Kidney tubule cell (primary cell): ENCODE measurements around the gene SLC35G2.
"Not testable (repeated sequence)": the region's sequence is repeated elsewhere in the genome, so short reads cannot be mapped to it uniquely, and the experiment has no call there.

Experiments used
- DNase-seq: peaks from one replicate; pipeline ENCODE4 v3.0.0-alpha.2; 2018; ENCODE audit warnings: low spot score

The SLC35G2 gene

GRCh38 chr3:136835089-136835812 is 16.3 kb downstream of the SLC35G2 start:
- no peak for DNase-seq

- DNase-seq = no peak
Observed at GRCh38 chr3:136835813-136836510, 17.0 kb downstream of the SLC35G2 start.

- DNase-seq = no peak
Observed at GRCh38 chr3:136836511-136837156, 17.7 kb downstream of the SLC35G2 start.

DNA sequence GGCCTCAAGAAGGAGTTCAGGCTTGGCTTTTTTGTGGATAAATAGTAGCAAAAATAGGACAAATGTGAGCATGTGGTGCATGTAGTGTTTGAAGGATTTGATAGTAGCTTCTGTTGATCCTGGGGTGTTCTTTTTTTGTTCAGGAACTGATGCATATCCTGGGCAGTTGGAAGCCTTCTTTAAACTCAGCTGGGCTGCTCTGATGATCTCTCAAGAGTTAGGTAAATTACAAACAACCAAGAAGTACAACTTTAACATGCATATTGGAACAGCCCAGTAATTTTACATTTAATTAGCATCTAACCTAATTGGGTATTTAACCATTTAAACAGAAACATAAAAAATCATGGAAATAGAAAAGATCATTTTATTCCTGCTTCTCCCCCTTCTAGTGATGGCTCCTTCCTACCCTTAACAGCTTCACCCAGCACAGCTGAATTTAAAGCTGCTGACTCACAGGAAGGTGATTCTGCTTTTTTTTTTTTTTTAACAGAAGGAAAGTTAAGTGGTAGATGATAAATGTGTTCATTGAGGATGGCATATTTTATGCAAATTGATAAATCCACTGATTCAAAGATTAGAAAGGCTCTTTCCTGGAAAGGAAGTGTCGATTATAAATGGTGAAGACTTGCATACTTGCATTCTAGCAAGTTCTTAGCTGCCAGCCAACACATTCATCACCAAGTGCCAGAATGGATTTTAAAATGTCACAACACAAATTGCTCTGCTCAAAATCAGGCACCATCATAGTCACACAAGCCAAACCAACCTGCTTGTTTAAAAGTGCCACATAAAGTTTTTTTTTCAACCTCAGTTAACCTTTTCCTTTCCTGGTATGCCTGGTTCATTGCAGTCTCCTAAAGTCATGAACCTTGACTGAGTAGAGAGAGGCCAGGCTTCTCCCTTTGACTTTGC is 20.0 kb downstream of the SLC35G2 start:
- peak; percentile 65 for DNase-seq

- no peak for DNase-seq
Observed at GRCh38 chr3:136839556-136839931, 20.6 kb downstream of the SLC35G2 start.

GRCh38 chr3:136840252-136840651 is 21.3 kb downstream of the SLC35G2 start:
- DNase-seq = no peak

DNA sequence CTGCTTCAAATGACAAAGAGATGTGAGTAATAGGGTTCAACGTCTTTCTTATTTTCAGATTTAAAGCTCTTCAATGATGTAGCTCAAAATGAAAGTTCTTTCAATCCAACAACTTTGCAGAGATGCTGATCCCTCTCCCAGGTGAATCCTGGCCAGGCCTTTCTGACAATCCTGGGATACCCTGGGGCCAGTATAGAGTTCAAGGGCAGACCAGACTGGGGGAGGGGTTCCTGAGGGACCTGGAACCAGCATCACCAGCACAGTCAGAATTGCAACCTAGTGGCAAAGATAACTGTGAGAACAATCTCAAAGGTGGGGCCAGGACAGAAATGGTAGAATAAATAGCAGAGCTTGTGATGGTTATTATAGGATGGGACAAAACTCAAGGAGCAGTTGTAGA is 23.4 kb downstream of the SLC35G2 start:
- DNase-seq = no peak

- no peak for DNase-seq
Observed at GRCh38 chr3:136844724-136845123, 25.8 kb downstream of the SLC35G2 start.

DNA sequence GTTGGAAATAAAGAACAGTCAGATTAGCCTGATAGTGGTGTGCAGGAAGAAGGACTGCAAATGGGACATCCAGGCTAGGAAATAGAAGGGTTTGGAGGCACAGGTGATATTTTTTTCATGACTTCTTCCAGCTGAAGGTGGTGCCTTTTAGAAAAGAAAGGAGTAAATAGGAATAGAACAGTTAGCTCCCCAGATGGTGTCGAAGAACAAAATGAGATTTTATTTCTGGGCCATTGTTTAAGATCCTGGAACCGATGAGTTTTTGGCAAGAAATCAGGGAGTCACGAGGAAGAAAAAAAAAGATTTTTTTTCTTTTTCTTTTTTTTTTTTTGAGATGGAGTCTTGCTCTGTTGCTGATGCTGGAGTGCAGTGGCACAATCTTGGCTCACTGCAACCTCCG is 33.3 kb downstream of the SLC35G2 start:
- no peak for DNase-seq

- DNase-seq = no peak
Observed at GRCh38 chr3:136856665-136857064, 37.7 kb downstream of the SLC35G2 start.

DNA sequence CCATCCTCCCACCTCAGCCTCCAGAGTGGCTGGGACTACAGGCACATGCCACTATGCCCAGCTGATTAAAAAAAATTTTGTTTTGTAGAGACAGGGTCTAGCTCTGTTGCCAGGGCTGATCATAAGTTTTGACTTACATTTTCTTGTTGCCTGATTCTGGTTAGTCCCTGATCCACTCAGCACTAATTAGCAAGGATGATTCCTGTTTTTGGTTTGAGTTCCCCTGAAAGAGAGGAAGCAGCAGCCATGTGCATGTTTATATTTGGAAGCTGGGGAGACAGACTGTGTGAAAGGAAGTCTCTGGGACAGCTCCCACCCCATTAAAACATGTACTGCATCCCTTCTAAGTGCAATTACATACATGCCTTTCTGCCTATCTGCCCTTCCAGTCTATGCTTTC is 39.5 kb downstream of the SLC35G2 start:
- DNase-seq = no peak

DNA sequence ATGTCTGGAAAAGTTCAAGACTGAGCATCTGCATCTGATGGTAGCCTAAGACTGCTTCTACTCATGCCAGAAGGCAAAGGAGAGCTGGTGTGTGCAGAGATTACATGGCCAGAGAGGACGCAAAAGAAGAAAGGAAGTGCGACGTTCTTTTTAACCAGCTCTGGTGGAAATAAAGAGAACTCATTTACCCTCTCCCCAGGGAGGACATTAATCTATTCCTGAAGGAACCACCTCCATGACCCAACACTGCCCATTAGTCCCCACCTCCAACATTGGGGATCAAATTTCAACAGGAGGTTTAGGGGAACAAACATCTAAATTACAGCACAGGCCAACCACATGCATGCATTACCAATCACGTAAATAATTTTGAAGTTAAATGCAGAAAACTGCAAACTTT is 41.6 kb downstream of the SLC35G2 start:
- DNase-seq = no peak

- DNase-seq = peak; percentile 99
Observed at GRCh38 chr3:136861890-136862616, 43.1 kb downstream of the SLC35G2 start, which contains the start of gene NCK1. Gene NCK1, plus strand, starts transcription at chr3:136862208. Its CDS starts 65,794 bp downstream, at chr3:136928002.

- DNase-seq = peak; percentile 77
Observed at GRCh38 chr3:136862617-136863322, 43.8 kb downstream of the SLC35G2 start.

DNA sequence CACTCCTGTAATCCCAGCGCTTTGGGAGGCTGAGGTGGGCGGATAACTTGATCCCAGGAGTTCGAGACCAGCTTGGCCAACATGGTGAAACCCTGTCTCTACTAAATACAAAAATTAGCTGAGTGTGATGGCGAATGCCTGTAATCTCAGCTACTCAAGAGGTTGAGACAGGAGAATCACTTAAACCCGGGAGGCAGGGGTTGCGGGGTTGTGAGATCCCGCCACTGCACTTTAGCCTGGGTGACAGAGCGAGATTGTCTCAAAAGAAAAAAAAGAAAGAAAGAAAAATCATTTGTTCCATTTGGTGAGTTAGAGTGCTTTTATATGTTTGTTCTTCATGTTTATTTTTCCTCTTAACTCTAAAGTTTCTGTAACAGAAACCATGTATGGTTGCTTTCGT is 50.4 kb downstream of the SLC35G2 start:
- DNase-seq = no peak

GRCh38 chr3:136872258-136872657 is 53.3 kb downstream of the SLC35G2 start:
- DNase-seq = not testable (repeated sequence)

DNA sequence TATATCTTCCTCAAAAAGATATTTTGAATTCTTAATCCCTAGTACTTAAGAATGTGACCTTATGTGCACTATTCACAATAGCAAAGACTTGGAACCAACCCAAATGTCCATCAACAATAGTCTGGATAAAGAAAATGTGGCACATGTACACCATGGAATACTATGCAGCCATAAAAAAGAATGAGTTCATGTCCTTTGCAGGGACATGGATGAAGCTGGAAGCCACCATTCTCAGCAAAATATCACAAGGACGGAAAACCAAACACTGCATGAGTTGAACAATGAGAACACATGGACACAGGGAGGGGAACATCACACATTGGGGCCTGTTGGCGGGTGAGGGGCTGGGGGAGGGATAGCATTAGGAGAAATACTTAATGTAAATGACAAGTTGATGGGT is 60.6 kb downstream of the SLC35G2 start:
- not testable (repeated sequence) for DNase-seq

GRCh38 chr3:136882571-136882970 is 63.6 kb downstream of the SLC35G2 start:
- DNase-seq = no peak

- DNase-seq = no peak
Observed at GRCh38 chr3:136883967-136884720, 65.2 kb downstream of the SLC35G2 start.
